Measurements from ENCODE around the gene ADD3.

ADD3 gene

GRCh38 chr10:110067960-110068770 lies 60.4 kb downstream of the ADD3 start:
- no CpG with 5 or more reads among the region's 5 CpGs for WGBS (ENCODE audit: insufficient coverage, insufficient read length)
- DNase-seq (ENCODE audit: low read depth, low spot score): no peak
- no peak overlapping the region for H3K4me3 ChIP-seq (ENCODE audit: low read length)
- no peaks in the 10 kb centered on the region for H3K27me3 ChIP-seq (ENCODE audit: control insufficient read depth, insufficient read depth, low read length)
- H3K27ac ChIP-seq (ENCODE audit: low read length): no peak overlapping the region
- H3K9me3 ChIP-seq (ENCODE audit: control insufficient read depth, insufficient read depth, low read length): no peaks in the 10 kb centered on the region
- peaks cover 3% of the 10 kb centered on the region for H3K4me1 ChIP-seq (ENCODE audit: control insufficient read depth, insufficient read depth, low read length)
- H3K36me3 ChIP-seq (ENCODE audit: control insufficient read depth, insufficient read depth, low read length): no peaks in the 10 kb centered on the region

DNA sequence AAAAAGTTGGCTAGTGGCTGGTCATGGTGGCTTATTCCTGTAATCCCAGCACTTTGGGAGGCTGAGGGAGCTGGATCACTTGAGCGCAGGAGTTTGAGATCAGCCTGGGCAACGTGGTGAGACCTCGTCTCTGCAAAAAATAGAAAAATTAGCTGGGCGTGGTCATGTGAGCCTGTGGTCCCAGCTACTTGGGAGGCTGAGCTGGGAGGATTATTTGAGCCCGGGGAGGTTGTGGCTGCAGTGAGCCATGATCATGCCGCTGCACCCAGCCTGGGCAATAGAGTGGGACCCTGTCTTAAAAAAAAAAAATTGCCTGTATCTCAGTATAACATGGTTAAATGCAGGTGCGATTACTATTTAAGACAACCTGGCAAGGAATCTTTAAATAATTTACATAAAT lies 61.0 kb downstream of the ADD3 start:
- Histone ChIP-seq H3K36me3 (ENCODE audit: control insufficient read depth, insufficient read depth, low read length) (no peaks in the 10 kb centered on the region), H3K9me3 (ENCODE audit: control insufficient read depth, insufficient read depth, low read length) (no peaks in the 10 kb centered on the region), H3K27me3 (ENCODE audit: control insufficient read depth, insufficient read depth, low read length) (no peaks in the 10 kb centered on the region), H3K4me3 (ENCODE audit: low read length) (no peak overlapping the region), H3K27ac (ENCODE audit: low read length) (no peak overlapping the region), H3K4me1 (ENCODE audit: control insufficient read depth, insufficient read depth, low read length) (peaks cover 3% of the 10 kb centered on the region)
- no peak for DNase-seq (ENCODE audit: low read depth, low spot score)
- no CpG with 5 or more reads among the region's 7 CpGs for WGBS (ENCODE audit: insufficient coverage, insufficient read length)

GRCh38 chr10:110069502-110069982 lies 61.8 kb downstream of the ADD3 start:
- H3K27ac ChIP-seq (ENCODE audit: low read length): no peak overlapping the region

DNA sequence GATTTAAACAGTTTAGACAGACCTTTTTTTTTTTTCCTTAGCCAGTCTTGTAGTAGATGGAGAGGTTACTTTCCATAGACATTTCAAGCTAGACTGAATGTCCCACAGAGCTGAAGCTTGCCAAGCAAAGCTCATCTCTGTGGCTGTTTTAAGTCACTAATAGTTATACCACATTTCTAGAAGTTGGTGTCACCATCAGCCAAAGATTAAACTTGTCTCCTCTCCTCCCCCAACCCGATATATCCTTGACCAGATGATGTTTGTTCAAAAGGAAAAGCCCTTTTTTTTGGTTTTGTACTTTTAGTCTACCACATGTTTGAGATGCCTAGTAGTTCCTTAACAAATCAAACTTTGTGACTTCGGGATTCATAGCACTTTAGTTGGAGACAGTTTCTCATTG lies 66.1 kb downstream of the ADD3 start:
- H3K9me3 ChIP-seq (ENCODE audit: control insufficient read depth, insufficient read depth, low read length): no peaks in the 10 kb centered on the region
- no peak overlapping the region for H3K27ac ChIP-seq (ENCODE audit: low read length)
- no peaks in the 10 kb centered on the region for H3K27me3 ChIP-seq (ENCODE audit: control insufficient read depth, insufficient read depth, low read length)
- no CpG with 5 or more reads among the region's 2 CpGs for WGBS (ENCODE audit: insufficient coverage, insufficient read length)
- H3K36me3 ChIP-seq (ENCODE audit: control insufficient read depth, insufficient read depth, low read length): no peaks in the 10 kb centered on the region
- DNase-seq (ENCODE audit: low read depth, low spot score): no peak
- no peak overlapping the region for H3K4me3 ChIP-seq (ENCODE audit: low read length)
- peaks cover 1% of the 10 kb centered on the region for H3K4me1 ChIP-seq (ENCODE audit: control insufficient read depth, insufficient read depth, low read length)

More at GRCh38 chr10:110069502-110069982, 61.8 kb downstream of the ADD3 start:
- Histone ChIP-seq H3K27me3 (ENCODE audit: control insufficient read depth, insufficient read depth, low read length) (no peaks in the 10 kb centered on the region), H3K36me3 (ENCODE audit: control insufficient read depth, insufficient read depth, low read length) (no peaks in the 10 kb centered on the region), H3K4me3 (ENCODE audit: low read length) (no peak overlapping the region), H3K9me3 (ENCODE audit: control insufficient read depth, insufficient read depth, low read length) (no peaks in the 10 kb centered on the region), H3K4me1 (ENCODE audit: control insufficient read depth, insufficient read depth, low read length) (peaks cover 3% of the 10 kb centered on the region)
- no peak for DNase-seq (ENCODE audit: low read depth, low spot score)
- WGBS (ENCODE audit: insufficient coverage, insufficient read length): no CpG with 5 or more reads among the region's 1 CpG

- Histone ChIP-seq H3K27me3 (ENCODE audit: control insufficient read depth, insufficient read depth, low read length) (no peaks in the 10 kb centered on the region), H3K9me3 (ENCODE audit: control insufficient read depth, insufficient read depth, low read length) (no peaks in the 10 kb centered on the region), H3K27ac (ENCODE audit: low read length) (no peak overlapping the region), H3K4me3 (ENCODE audit: low read length) (no peak overlapping the region), H3K36me3 (ENCODE audit: control insufficient read depth, insufficient read depth, low read length) (no peaks in the 10 kb centered on the region), H3K4me1 (ENCODE audit: control insufficient read depth, insufficient read depth, low read length) (peaks cover 1% of the 10 kb centered on the region)
- DNase-seq (ENCODE audit: low read depth, low spot score): no peak
- no CpG with 5 or more reads among the region's 3 CpGs for WGBS (ENCODE audit: insufficient coverage, insufficient read length)
Observed at GRCh38 chr10:110074298-110074697, 66.5 kb downstream of the ADD3 start.

DNA sequence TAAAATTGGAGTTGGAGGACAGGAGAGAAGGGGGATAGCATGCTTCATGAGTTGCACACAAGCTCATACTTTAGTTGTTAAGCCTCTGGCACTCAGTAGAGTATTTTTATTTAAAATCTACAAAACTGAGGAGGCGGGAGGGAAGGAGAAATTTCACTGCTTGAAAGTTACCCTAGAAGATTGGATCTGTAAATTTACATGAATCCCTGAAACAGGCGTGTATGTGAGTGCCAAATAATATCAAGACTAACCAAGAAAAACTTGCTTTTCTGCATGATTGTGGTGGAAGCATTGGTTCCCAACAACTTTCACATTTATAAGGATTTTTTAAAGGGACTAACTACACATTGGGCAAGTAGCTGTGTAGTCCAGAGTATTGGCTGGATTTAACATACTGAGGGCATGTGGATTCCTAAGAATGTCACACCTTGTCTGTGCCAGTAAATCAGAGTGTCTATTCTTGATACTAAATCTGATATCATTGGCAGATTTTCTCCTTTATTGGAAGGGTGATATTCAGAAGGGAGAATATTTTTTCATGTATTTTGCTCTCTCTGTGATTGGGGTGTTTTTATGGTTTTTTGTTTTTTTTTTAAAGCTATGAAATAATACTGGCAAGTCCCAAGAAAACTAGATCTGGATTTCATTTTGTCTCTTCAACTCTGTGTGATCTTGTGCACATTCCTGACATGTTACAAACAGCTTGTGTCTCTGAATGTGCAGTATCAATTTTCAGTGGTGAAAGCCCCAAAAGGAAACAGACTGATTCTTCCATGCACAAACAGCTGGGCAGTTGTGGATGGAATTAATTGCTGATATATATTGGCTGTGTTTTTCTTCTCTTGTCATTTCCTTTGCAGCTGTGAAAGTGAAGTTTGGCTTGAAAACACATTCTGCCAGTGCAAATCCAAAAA lies 67.2 kb downstream of the ADD3 start:
- whole genome bisulfite sequencing (ENCODE audit: insufficient coverage, insufficient read length): no CpG with 5 or more reads among the region's 2 CpGs
- Histone ChIP-seq H3K27ac (ENCODE audit: low read length) (no peak overlapping the region), H3K27me3 (ENCODE audit: control insufficient read depth, insufficient read depth, low read length) (no peaks in the 10 kb centered on the region), H3K4me3 (ENCODE audit: low read length) (no peak overlapping the region), H3K9me3 (ENCODE audit: control insufficient read depth, insufficient read depth, low read length) (no peaks in the 10 kb centered on the region), H3K36me3 (ENCODE audit: control insufficient read depth, insufficient read depth, low read length) (no peaks in the 10 kb centered on the region; the same call in 1 of the 2 replicates), H3K4me1 (ENCODE audit: control insufficient read depth, insufficient read depth, low read length) (peaks cover 1% of the 10 kb centered on the region)
- DNase-seq (ENCODE audit: low read depth, low spot score): no peak

DNA sequence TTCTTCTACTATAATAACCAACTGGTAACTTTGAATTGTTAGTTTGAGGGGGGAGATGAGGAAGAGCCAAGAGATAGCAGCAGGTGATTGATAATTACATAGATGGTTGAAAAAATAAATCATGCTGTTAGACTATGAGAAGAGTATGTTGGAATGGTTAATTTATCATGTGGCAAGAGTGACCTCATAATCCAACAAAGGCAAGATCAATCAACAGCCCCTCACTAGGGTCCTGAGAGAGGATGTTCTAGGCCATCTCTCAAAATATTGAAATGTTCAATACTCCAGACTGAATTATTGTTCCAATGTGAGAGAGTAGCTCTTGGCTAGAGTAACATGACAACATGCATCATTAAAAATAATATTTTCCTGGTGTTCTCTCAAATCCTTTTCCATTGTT lies 67.9 kb downstream of the ADD3 start:
- peaks cover 1% of the 10 kb centered on the region for H3K4me1 ChIP-seq (ENCODE audit: control insufficient read depth, insufficient read depth, low read length)
- H3K9me3 ChIP-seq (ENCODE audit: control insufficient read depth, insufficient read depth, low read length): no peaks in the 10 kb centered on the region
- no peak overlapping the region for H3K27ac ChIP-seq (ENCODE audit: low read length)
- no peak for DNase-seq (ENCODE audit: low read depth, low spot score)
- no peak overlapping the region for H3K4me3 ChIP-seq (ENCODE audit: low read length)
- H3K36me3 ChIP-seq (ENCODE audit: control insufficient read depth, insufficient read depth, low read length): no peaks in the 10 kb centered on the region; the same call in 1 of the 2 replicates
- no peaks in the 10 kb centered on the region for H3K27me3 ChIP-seq (ENCODE audit: control insufficient read depth, insufficient read depth, low read length)

GRCh38 chr10:110076559-110077318 lies 69.0 kb downstream of the ADD3 start:
- Histone ChIP-seq H3K4me1 (ENCODE audit: control insufficient read depth, insufficient read depth, low read length) (peaks cover 1% of the 10 kb centered on the region), H3K27me3 (ENCODE audit: control insufficient read depth, insufficient read depth, low read length) (no peaks in the 10 kb centered on the region), H3K9me3 (ENCODE audit: control insufficient read depth, insufficient read depth, low read length) (no peaks in the 10 kb centered on the region), H3K36me3 (ENCODE audit: control insufficient read depth, insufficient read depth, low read length) (no peaks in the 10 kb centered on the region; the same call in 1 of the 2 replicates), H3K4me3 (ENCODE audit: low read length) (no peak overlapping the region), H3K27ac (ENCODE audit: low read length) (no peak overlapping the region)
- DNase-seq (ENCODE audit: low read depth, low spot score): no peak

GRCh38 chr10:110077436-110078130 lies 69.8 kb downstream of the ADD3 start:
- Histone ChIP-seq H3K27me3 (ENCODE audit: control insufficient read depth, insufficient read depth, low read length) (no peaks in the 10 kb centered on the region), H3K4me3 (ENCODE audit: low read length) (no peak overlapping the region), H3K36me3 (ENCODE audit: control insufficient read depth, insufficient read depth, low read length) (no peaks in the 10 kb centered on the region; the same call in 1 of the 2 replicates), H3K9me3 (ENCODE audit: control insufficient read depth, insufficient read depth, low read length) (no peaks in the 10 kb centered on the region), H3K27ac (ENCODE audit: low read length) (no peak overlapping the region), H3K4me1 (ENCODE audit: control insufficient read depth, insufficient read depth, low read length) (peaks cover 3% of the 10 kb centered on the region; the same call in 1 of the 2 replicates)
- no CpG with 5 or more reads among the region's 5 CpGs for WGBS (ENCODE audit: insufficient coverage, insufficient read length)
- no peak for DNase-seq (ENCODE audit: low read depth, low spot score)
